GM23338 (cell line): ENCODE data around the gene SPDYE1.
"Not testable (repeated sequence)": the region's sequence is repeated elsewhere in the genome, so short reads cannot be mapped to it uniquely, and the experiment has no call there.

Experiments used
- CREB1 ChIP-seq: fragments of 250-450 bp; sonication (Bioruptor Pico); IDR thresholded peaks from 2 replicates; pipeline ENCODE4 v1.5.0; 2020; ENCODE audit warnings: low read depth, mild to moderate bottlenecking, moderate library complexity
- NANOG ChIP-seq: IDR thresholded peaks from 2 replicates; pipeline ENCODE4 v1.6.1; 2016; ENCODE audit warnings: antibody characterized with exemption, borderline replicate concordance
- TF ChIP-seq, protein P1 (sequence below), 2 experiments: fragments of 200-600 bp in 1 of 2; sonication (generic) in 1 of 2; conservative IDR thresholded peaks; 2 replicates each; pipeline versions ENCODE4 v1.5.1 to v1.6.1; 2016 to 2017; ENCODE audit warnings: antibody characterized with exemption in 2 of 2, low read depth in 2 of 2, mild to moderate bottlenecking in 2 of 2, moderate library complexity in 1 of 2

DNA sequence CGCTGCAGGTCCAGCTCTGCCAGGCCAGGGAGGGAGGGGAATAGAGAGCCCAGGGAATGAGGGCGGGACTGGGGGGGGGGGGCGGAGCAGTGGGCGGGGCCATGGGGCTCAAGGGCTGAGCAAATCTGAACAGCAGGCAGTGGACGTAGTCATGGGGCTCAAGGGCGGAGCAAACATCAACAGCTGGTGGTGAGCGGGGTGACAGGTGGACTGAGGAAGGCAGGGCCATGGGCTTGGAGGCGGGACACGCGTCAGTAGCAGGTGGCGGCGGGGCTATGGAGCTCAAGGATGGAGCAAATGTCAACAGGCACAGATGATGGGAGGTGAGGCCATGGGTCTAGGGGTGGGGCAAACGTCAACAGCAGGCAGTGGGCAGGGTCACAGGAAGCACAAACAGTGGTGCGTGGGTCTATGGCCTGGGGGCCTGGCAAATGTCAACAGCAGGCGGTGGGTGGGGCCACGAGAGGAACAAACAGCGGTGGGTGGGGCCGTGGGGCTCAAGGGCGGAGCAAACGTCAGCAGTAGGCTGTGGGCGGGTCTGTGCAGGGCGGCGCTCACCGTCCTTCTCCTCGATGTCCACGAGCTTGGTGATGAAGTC is 41.4 kb downstream of the SPDYE1 start:
- TF ChIP-seq, protein P1, sequence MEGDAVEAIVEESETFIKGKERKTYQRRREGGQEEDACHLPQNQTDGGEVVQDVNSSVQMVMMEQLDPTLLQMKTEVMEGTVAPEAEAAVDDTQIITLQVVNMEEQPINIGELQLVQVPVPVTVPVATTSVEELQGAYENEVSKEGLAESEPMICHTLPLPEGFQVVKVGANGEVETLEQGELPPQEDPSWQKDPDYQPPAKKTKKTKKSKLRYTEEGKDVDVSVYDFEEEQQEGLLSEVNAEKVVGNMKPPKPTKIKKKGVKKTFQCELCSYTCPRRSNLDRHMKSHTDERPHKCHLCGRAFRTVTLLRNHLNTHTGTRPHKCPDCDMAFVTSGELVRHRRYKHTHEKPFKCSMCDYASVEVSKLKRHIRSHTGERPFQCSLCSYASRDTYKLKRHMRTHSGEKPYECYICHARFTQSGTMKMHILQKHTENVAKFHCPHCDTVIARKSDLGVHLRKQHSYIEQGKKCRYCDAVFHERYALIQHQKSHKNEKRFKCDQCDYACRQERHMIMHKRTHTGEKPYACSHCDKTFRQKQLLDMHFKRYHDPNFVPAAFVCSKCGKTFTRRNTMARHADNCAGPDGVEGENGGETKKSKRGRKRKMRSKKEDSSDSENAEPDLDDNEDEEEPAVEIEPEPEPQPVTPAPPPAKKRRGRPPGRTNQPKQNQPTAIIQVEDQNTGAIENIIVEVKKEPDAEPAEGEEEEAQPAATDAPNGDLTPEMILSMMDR (conservative IDR thresholded peaks at IDR 0.05; ENCODE audit: low read depth in 2 of 2), result not testable (repeated sequence)
- TF ChIP-seq NANOG, result not testable (repeated sequence)
- 0 out of 2 replicates have a peak, but pooled peaks have one; percentile 10 for TF ChIP-seq CREB1 (CRISPR knock-in tag)
